Sigmoid colon (tissue), 7 donors: ENCODE results near the gene SLC12A5. TPM values are rescaled to one million over a fixed set of nuclear protein-coding genes. Genes with fewer than 3 reads are reported as not detected.

Experiments
- DNase-seq: peaks from one replicate; pipeline ENCODE4 v3.0.0-alpha.2; 2019
- H3K27ac ChIP-seq, 4 donors: fragments of 200-600 bp; sonication (generic); one replicate each; pipeline ENCODE4 v1.5.1; 2016 to 2019; ENCODE audit warnings: mild to moderate bottlenecking in 1 of 4
- H3K27me3 ChIP-seq, 3 donors: fragments of 200-600 bp; sonication (generic); one replicate each; pipeline ENCODE4 v1.5.1; 2019; ENCODE audit warnings: mild to moderate bottlenecking in 1 of 3
- H3K36me3 ChIP-seq, 4 donors: fragments of 200-600 bp; sonication (generic); one replicate each; pipeline ENCODE4 v1.5.1; 2016 to 2019
- H3K4me1 ChIP-seq, 4 donors: fragments of 200-600 bp; sonication (generic); one replicate each; pipeline ENCODE4 v1.5.1; 2017 to 2019
- H3K4me3 ChIP-seq, 4 donors: fragments of 200-600 bp; sonication (generic); one replicate each; pipeline ENCODE4 v1.5.1; 2017 to 2019; ENCODE audit warnings: mild to moderate bottlenecking in 2 of 4, moderate library complexity in 1 of 4
- H3K9me3 ChIP-seq, 4 donors: fragments of 200-600 bp in 3 of 4; sonication (generic) in 3 of 4; one replicate each; pipeline versions ENCODE4 v1.5.1 to v1.6.1; 2013 to 2019
- EP300 ChIP-seq, 4 donors: sonication (generic); formaldehyde crosslinking; IDR thresholded peaks; one replicate each; pipeline ENCODE4 v1.6.1; 2017; ENCODE audit warnings: antibody characterized with exemption in 4 of 4
- POLR2A ChIP-seq, 2 donors: fragments of 450-650 bp; IDR thresholded peaks; one replicate each; pipeline ENCODE4 v1.6.1; 2016; ENCODE audit warnings: antibody characterized with exemption in 2 of 2, mild to moderate bottlenecking in 2 of 2, moderate library complexity in 2 of 2
- POLR2AphosphoS5 ChIP-seq, 4 donors: sonication (generic); formaldehyde crosslinking; IDR thresholded peaks; one replicate each; pipeline ENCODE4 v1.6.1; 2017; ENCODE audit warnings: antibody characterized with exemption in 4 of 4
- WGBS, 2 donors: extraction: QIAGEN DNeasy Blood & Tissue Kit; methylation state at CpG; one replicate each; pipeline ENCODE4 v1.1.7; 2013; 5-methylcytosine and 5-hydroxymethylcytosine counted together
- intact Hi-C: fragments of 100-400 bp; cut with DNase I; formaldehyde crosslinking; loops from one replicate; pipeline ENCODE4 v1.15.1; 2023
- polyA plus RNA-seq, 3 donors: library from polyadenylated mRNA; stranded (reverse); fragments of 200-250 nt; gene quantifications; one replicate each; pipeline ENCODE4 v1.2.3, GENCODE V29; 2013
- total RNA-seq, 4 donors: library from RNA; depleted of rRNA; stranded (reverse); fragments of >200 nt; gene quantifications; one replicate each; pipeline ENCODE4 v1.1.0, GENCODE V29; 2016
- TF ChIP-seq, protein P1 (sequence below), 4 experiments: fragments of 450-650 bp in 3 of 4; fragments of 200-600 bp in 1 of 4; IDR thresholded peaks; one replicate each; pipeline ENCODE4 v1.5.1; 2016 to 2019; ENCODE audit warnings: antibody characterized with exemption in 4 of 4, mild to moderate bottlenecking in 3 of 4, moderate library complexity in 2 of 4
- donor health status: healthy with polysubstance abuse.
- donor health status: Bipolar disorder and iron deficiency.
- donor health status: healthy.

The SLC12A5 gene
- total and polyA plus RNA-seq, 7 donors = 0.14 to 1.4 TPM; not detected in 5

GRCh38 chr20:46013829-46014516, 15.0 kb upstream of the SLC12A5 start:
- no peak for DNase-seq
- no peak overlapping the region for H3K27ac ChIP-seq
- peaks cover 39 to 93% (median 65%) of the 10 kb centered on the region in 3 donors for H3K27me3 ChIP-seq
- peaks cover 0 to 25% (median 16%) of the 10 kb centered on the region in 4 donors for H3K4me1 ChIP-seq
- intact Hi-C loops = no loop called here
- H3K9me3 ChIP-seq = no peaks in the 10 kb centered on the region
- WGBS, 2 donors = 1 to 2% methylated on average over 67 of the region's 67 CpGs
- H3K36me3 ChIP-seq = no peaks in the 10 kb centered on the region
- H3K4me3 ChIP-seq = peak overlapping the region in 1 of 4 donors; percentile 8
- TF ChIP-seq POLR2A (IDR thresholded peaks at IDR 0.05) = no peak
- TF ChIP-seq, protein P1, sequence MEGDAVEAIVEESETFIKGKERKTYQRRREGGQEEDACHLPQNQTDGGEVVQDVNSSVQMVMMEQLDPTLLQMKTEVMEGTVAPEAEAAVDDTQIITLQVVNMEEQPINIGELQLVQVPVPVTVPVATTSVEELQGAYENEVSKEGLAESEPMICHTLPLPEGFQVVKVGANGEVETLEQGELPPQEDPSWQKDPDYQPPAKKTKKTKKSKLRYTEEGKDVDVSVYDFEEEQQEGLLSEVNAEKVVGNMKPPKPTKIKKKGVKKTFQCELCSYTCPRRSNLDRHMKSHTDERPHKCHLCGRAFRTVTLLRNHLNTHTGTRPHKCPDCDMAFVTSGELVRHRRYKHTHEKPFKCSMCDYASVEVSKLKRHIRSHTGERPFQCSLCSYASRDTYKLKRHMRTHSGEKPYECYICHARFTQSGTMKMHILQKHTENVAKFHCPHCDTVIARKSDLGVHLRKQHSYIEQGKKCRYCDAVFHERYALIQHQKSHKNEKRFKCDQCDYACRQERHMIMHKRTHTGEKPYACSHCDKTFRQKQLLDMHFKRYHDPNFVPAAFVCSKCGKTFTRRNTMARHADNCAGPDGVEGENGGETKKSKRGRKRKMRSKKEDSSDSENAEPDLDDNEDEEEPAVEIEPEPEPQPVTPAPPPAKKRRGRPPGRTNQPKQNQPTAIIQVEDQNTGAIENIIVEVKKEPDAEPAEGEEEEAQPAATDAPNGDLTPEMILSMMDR (IDR thresholded peaks at IDR 0.05) = peak; percentile 40 to 83 (median 55)

DNA sequence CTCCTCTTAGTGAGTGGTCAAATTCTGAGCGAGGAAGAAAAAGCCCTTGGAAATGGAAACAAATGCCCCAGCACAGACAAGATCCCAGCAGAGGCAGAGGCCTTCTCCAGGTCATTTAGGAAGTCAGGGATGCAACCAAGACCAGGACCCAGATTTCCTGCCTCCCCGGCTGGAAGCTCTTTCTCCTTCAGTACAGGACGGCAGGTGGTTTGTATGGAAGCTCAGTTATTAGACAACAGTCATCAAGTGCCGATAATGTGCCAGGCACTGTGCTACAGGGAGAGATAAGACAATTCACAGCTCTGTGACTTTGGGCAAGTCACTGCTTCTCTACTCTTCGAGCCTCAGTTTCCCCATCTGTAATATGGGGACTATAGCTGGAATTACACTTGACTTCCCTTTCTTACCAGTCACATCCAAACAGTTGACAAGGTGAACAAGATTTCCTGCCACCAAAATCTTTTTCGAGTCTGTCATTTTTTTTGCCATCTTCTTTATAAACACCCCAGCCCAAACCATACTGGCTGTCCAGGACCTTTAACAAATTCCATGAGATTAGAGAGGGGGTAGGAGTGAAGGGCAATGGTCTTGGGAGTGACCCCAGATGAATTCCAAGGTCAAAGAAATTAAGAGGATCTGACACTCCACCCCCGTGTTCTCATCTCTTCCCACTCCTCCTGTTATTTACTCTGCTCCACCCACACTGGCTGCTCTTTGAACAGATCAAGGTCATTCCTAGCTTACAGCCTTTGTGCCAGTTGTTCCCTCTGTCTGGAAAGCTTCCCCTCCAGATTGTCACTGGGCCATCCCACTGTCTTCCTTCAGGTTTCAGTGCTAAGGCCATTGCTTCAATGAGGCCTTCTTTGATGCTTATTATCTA, 14.3 kb upstream of the SLC12A5 start:
- WGBS, 2 donors = 40 to 70% methylated on average over 7 of the region's 7 CpGs
- intact Hi-C loops = no loop called here
- H3K4me3 ChIP-seq = no peak overlapping the region
- no peaks in the 10 kb centered on the region for H3K9me3 ChIP-seq
- no peak for DNase-seq
- peaks cover 0 to 25% (median 16%) of the 10 kb centered on the region in 4 donors for H3K4me1 ChIP-seq
- no peak overlapping the region for H3K27ac ChIP-seq
- H3K27me3 ChIP-seq = peaks cover 39 to 93% (median 64%) of the 10 kb centered on the region in 3 donors
- no peaks in the 10 kb centered on the region for H3K36me3 ChIP-seq
- TF ChIP-seq POLR2A (IDR thresholded peaks at IDR 0.05) = no peak
- no peak for TF ChIP-seq POLR2AphosphoS5 (IDR thresholded peaks at IDR 0.05)
- no peak for TF ChIP-seq EP300 (IDR thresholded peaks at IDR 0.05)
- TF ChIP-seq, protein P1 (IDR thresholded peaks at IDR 0.05) = no peak

GRCh38 chr20:46017272-46017671, 11.7 kb upstream of the SLC12A5 start:
- TF ChIP-seq POLR2AphosphoS5 (IDR thresholded peaks at IDR 0.05) = no peak
- TF ChIP-seq POLR2A (IDR thresholded peaks at IDR 0.05) = no peak
- TF ChIP-seq, protein P1 (IDR thresholded peaks at IDR 0.05) = no peak
- no peak for TF ChIP-seq EP300 (IDR thresholded peaks at IDR 0.05)
- 59 to 64% methylated on average over 4 of the region's 4 CpGs for WGBS, 2 donors
- Histone ChIP-seq H3K27me3 (peaks cover 33 to 93% (median 63%) of the 10 kb centered on the region in 3 donors), H3K9me3 (no peaks in the 10 kb centered on the region), H3K27ac (no peak overlapping the region), H3K36me3 (no peaks in the 10 kb centered on the region), H3K4me3 (no peak overlapping the region), H3K4me1 (peaks cover 0 to 24% (median 22%) of the 10 kb centered on the region in 4 donors)
- no peak for DNase-seq
- intact Hi-C loops = no loop called here

- H3K36me3 ChIP-seq = no peaks in the 10 kb centered on the region
- no peak overlapping the region for H3K4me3 ChIP-seq
- no peak for DNase-seq
- no peak overlapping the region for H3K27ac ChIP-seq
- peaks cover 0 to 30% (median 28%) of the 10 kb centered on the region in 4 donors for H3K4me1 ChIP-seq
- intact Hi-C loops = no loop called here
- H3K9me3 ChIP-seq = no peaks in the 10 kb centered on the region
- TF ChIP-seq EP300 (IDR thresholded peaks at IDR 0.05) = no peak
- TF ChIP-seq POLR2AphosphoS5 (IDR thresholded peaks at IDR 0.05) = no peak
- TF ChIP-seq, protein P1 (IDR thresholded peaks at IDR 0.05) = no peak
- no peak for TF ChIP-seq POLR2A (IDR thresholded peaks at IDR 0.05)
- peaks cover 29 to 93% (median 62%) of the 10 kb centered on the region in 3 donors for H3K27me3 ChIP-seq
- 50 to 58% methylated on average over 4 of the region's 4 CpGs for WGBS, 2 donors
These were observed 10.9 kb upstream of the SLC12A5 start for GRCh38 chr20:46018112-46018511.
